Measurements from ENCODE around the gene DSTN.

DSTN gene

DNA sequence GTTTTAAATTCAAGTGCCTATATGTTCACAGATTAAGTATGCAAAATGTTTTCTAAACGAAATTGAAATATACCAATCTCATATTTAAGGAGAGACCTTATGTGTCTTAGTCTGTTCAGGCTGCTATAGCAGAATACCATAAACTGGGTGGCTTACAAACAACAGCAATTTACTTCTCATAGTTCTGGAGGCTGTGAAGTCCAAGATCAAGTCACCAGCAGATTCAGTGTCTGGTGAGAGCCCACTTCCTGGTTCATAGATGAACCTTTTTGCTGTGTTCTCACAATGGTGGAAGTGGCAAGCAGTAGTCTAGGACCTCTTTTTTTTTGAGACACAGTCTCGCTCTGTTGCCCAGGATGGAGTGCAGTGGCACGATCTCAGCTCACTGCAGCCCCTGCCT is 3.5 kb upstream of the DSTN start:
- TF ChIP-seq, protein P1, sequence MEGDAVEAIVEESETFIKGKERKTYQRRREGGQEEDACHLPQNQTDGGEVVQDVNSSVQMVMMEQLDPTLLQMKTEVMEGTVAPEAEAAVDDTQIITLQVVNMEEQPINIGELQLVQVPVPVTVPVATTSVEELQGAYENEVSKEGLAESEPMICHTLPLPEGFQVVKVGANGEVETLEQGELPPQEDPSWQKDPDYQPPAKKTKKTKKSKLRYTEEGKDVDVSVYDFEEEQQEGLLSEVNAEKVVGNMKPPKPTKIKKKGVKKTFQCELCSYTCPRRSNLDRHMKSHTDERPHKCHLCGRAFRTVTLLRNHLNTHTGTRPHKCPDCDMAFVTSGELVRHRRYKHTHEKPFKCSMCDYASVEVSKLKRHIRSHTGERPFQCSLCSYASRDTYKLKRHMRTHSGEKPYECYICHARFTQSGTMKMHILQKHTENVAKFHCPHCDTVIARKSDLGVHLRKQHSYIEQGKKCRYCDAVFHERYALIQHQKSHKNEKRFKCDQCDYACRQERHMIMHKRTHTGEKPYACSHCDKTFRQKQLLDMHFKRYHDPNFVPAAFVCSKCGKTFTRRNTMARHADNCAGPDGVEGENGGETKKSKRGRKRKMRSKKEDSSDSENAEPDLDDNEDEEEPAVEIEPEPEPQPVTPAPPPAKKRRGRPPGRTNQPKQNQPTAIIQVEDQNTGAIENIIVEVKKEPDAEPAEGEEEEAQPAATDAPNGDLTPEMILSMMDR (IDR thresholded peaks at IDR 0.05; ENCODE audit: low read depth, low read length), result no peak
- H3K4me3 ChIP-seq (replicated peaks in 1 of 2; ENCODE audit: low read depth in 2 of 2, low read length in 2 of 2), result no peak overlapping the region
- DNase-seq (ENCODE audit: low read depth in 2 of 2), result no peak

DNA sequence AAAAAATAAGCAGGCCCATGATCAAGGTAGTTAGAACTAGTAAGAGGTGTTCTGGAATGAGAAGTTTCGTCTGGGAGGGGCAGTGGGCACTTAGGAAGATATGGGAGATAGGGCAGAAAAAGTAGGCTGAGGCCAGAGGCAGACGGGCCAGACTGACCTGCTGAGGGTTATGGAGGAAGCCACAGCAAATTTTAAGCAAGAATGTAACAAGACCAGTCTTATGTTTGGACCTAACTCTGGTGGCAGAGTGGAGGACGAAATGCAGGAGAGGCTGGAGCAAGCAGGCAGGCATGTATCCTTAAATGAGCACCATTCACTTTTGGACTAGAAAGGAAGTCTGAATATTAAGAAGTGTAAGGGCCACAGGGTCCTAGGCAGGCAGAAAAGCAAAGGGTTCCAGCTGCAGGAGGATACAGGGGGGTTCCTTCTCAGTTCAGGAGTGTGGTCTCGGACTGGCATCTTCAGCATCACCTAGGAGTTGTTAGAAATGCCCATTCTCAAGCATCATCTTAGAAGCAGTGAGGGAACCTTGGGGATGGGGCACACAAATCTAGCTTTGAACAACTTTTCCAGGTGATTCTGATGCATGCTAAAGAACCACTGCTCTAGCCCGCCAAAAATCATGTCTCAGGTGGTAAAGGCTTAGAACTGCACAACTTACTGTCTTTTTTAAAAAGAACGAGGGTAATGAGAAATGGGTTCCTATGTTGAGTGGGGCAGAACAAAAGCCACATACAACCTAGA is 1.7 kb upstream of the DSTN start:
- DNase-seq (ENCODE audit: low read depth in 2 of 2), result no peak
- peak overlapping the region; percentile 76 to 95 for H3K4me3 ChIP-seq (replicated peaks in 1 of 2; ENCODE audit: low read depth in 2 of 2, low read length in 2 of 2)
- TF ChIP-seq, protein P1 (IDR thresholded peaks at IDR 0.05; ENCODE audit: low read depth, low read length), result no peak

DNA sequence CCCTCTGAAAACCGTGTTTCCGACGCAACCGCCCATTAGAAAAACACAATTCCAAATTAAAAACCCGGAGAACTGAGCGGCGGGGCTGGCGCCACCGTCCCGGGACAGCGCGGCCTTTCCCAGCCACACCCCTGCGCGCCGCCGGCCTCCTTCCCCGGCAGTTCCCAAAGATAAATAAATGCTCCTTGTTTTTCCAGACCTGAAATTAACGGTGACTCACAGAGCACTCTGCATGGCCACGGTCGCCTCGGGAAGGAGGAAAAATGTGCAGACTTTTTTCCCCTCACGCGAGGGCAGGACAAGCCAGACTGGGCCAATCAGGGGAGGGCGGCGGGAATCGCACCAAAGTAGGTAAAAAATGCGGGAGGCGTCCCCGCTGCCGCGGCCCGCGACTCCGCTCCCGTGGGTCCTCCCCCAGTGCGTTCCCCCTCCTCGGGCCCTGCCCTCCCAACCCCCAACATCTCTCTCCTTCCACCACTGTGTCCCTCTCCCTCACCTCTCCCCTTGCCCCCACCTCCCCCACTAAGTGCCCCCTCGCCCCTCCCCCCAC is 828 bp upstream of the DSTN start:
- TF ChIP-seq, protein P1 (IDR thresholded peaks at IDR 0.05; ENCODE audit: low read depth, low read length), result no peak
- peak; percentile 94 to 96 for DNase-seq (ENCODE audit: low read depth in 2 of 2)
- peak overlapping the region; percentile 76 to 95 for H3K4me3 ChIP-seq (replicated peaks in 1 of 2; ENCODE audit: low read depth in 2 of 2, low read length in 2 of 2)

DNA sequence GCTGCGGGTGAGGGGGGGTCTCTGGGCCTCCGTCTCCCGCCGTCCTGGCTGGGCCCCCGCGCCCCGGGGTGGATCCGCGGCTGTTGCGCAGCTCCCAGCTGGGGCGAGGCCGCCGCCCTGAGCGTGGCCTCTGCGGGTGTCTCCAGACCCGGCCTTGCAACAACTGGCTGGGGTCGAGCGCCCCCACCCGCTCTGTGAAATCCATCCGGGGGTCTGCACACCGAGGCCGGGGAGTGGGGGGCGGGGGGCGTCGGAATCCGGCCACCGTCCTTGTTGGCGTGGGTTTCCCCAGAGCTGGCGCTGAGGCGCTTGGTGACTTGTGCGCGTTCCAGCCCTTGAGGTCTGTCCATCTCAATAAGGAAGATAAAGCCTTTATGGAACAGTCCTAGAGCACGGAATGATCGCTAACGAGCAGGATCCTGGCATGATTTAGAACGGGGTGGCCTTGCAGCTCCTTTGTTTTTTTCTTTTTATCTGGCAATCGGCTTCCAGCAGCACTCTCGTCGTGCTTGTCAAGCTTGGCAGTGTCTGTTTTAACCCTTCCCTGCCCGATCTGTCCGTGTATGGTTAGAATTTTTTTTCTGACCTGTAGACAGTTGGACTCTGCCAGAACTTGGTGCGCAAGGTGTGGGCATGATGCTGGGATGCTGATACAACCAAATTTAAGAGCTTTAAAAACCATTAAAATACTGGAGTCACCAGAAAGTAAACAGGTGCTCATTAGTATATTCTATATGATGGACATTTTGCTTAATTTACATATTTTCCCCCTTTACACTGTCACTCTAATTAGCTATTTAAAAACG is 675 bp downstream of the DSTN start:
- TF ChIP-seq, protein P1 (IDR thresholded peaks at IDR 0.05; ENCODE audit: low read depth, low read length), result no peak
- peak overlapping the region; percentile 76 to 95 for H3K4me3 ChIP-seq (replicated peaks in 1 of 2; ENCODE audit: low read depth in 2 of 2, low read length in 2 of 2)
- DNase-seq (ENCODE audit: low read depth in 2 of 2), result peak; percentile 53 to 57

DNA sequence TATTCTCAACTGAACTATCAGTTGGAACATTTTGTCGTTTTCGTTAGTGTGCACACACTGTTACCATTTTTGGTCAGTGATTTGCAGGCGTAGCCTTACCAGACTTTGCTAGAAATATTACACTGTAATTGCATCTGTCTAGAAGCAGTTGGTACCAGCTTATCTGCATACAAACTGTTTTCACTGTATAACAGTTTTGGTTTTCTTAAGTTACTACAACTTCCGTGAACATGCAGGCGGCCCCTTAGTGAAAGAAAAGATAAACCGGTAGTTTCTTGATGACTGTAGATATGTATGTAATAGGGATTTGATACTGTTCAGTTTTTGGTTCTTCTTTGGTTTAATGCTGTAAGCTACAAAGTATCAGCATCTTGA is 1.3 kb downstream of the DSTN start:
- DNase-seq (ENCODE audit: low read depth in 2 of 2), result no peak
- TF ChIP-seq, protein P1 (IDR thresholded peaks at IDR 0.05; ENCODE audit: low read depth, low read length), result no peak
- peak overlapping the region; percentile 76 to 95 for H3K4me3 ChIP-seq (replicated peaks in 1 of 2; ENCODE audit: low read depth in 2 of 2, low read length in 2 of 2)

DNA sequence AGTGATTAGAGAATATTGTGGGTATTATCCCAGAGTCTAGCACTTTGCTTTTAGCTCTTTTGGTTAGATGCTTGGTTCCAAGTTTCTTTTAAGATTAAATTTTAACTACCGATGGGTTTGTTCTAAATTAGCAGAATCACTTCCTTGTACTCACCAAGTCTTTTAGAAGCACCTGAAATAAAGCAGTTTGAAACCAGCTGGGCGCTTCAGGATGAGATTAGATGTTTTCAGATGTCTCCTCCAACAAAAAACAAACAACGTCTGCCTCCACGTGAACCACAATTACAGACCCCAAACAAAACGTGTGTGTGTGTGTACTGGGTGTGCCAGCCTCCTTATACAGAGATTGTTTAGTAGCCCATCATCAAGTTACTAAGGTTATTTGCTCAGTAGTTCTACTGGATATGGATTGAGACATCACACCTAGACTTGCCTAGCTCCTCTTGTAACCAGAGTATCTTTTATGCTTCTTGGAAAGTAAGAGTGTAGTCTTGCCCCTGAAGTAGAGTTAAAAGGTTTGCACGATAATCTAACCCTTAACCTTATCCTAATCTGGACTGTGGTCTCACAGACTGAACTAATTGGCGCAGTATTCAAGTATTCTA is 2.3 kb downstream of the DSTN start:
- H3K4me3 ChIP-seq (replicated peaks in 1 of 2; ENCODE audit: low read depth in 2 of 2, low read length in 2 of 2), result peak overlapping the region in 1 of 2 donors; percentile 95
- no peak for DNase-seq (ENCODE audit: low read depth in 2 of 2)
- TF ChIP-seq, protein P1 (IDR thresholded peaks at IDR 0.05; ENCODE audit: low read depth, low read length), result no peak
